AG08396 (cell line): ENCODE measurements around the gene HDDC2.

Experiments used
- DNase-seq: peaks from one replicate; pipeline ENCODE4 v3.0.0; 2012; ENCODE audit warnings: low spot score, mixed read lengths

The HDDC2 gene

GRCh38 chr6:125269328-125269985, 32.3 kb downstream of the HDDC2 start:
- DNase-seq: no peak

GRCh38 chr6:125268765-125269164, 33.0 kb downstream of the HDDC2 start:
- DNase-seq: no peak

- no peak for DNase-seq
Observed at GRCh38 chr6:125267806-125268523, 33.8 kb downstream of the HDDC2 start.

- DNase-seq: no peak
Observed at GRCh38 chr6:125264476-125264875, 37.3 kb downstream of the HDDC2 start.

- DNase-seq: peak; percentile 73
Observed at GRCh38 chr6:125262016-125263013, 39.5 kb downstream of the HDDC2 start.

GRCh38 chr6:125259354-125259736, 42.4 kb downstream of the HDDC2 start:
- DNase-seq: no peak

GRCh38 chr6:125258651-125259353, 43.0 kb downstream of the HDDC2 start:
- no peak for DNase-seq

- no peak for DNase-seq
Observed at GRCh38 chr6:125257351-125257750, 44.4 kb downstream of the HDDC2 start.

GRCh38 chr6:125255201-125255600, 46.6 kb downstream of the HDDC2 start:
- no peak for DNase-seq

- DNase-seq: no peak
Observed at GRCh38 chr6:125254321-125254720, 47.4 kb downstream of the HDDC2 start.

- no peak for DNase-seq
Observed at GRCh38 chr6:125253881-125254280, 47.9 kb downstream of the HDDC2 start.

GRCh38 chr6:125252891-125253290, 48.9 kb downstream of the HDDC2 start:
- peak; percentile 18 for DNase-seq

GRCh38 chr6:125251516-125252220, 50.1 kb downstream of the HDDC2 start:
- DNase-seq: no peak

GRCh38 chr6:125250511-125250910, 51.3 kb downstream of the HDDC2 start:
- no peak for DNase-seq

- no peak for DNase-seq
Observed at GRCh38 chr6:125248136-125248535, 53.6 kb downstream of the HDDC2 start.

- DNase-seq: no peak
Observed at GRCh38 chr6:125246566-125246965, 55.2 kb downstream of the HDDC2 start.

- DNase-seq: no peak
Observed at GRCh38 chr6:125245523-125246264, 56.1 kb downstream of the HDDC2 start.

GRCh38 chr6:125245109-125245508, 56.7 kb downstream of the HDDC2 start:
- no peak for DNase-seq

- DNase-seq: no peak
Observed at GRCh38 chr6:125237764-125238163, 64.0 kb downstream of the HDDC2 start.

- peak; percentile 58 for DNase-seq
Observed at GRCh38 chr6:125236536-125237327, 65.0 kb downstream of the HDDC2 start.
